Cardiac septum (tissue), 1 donor: ENCODE results near the gene NOB1. TPM values are rescaled to one million over a fixed set of nuclear protein-coding genes. Genes with fewer than 3 reads are reported as not detected.
"Not testable (repeated sequence)": the region's sequence is repeated elsewhere in the genome, so short reads cannot be mapped to it uniquely, and the experiment has no call there.

Experiments used
- DNase-seq: peaks from one replicate; pipeline ENCODE4 v3.0.0-alpha.2; 2020; ENCODE audit warnings: low spot score
- intact Hi-C: fragments of 100-400 bp; cut with DNase I; formaldehyde crosslinking; loops from one replicate; pipeline ENCODE4 v1.14.0; 2022
- total RNA-seq: library from RNA; stranded (reverse); fragmentation: NEBNext Ultra II Directional; extraction: Animal tissue kit (Norgen Biotek cat#: 25700); gene quantifications from one replicate; pipeline ENCODE4 v1.2.1, GENCODE V29; 2021
- donor health status: DM: no; HTN: no; CAD: no.

The NOB1 gene
- total RNA-seq, 1 donor from 2014 or later: 16.1 TPM

DNA sequence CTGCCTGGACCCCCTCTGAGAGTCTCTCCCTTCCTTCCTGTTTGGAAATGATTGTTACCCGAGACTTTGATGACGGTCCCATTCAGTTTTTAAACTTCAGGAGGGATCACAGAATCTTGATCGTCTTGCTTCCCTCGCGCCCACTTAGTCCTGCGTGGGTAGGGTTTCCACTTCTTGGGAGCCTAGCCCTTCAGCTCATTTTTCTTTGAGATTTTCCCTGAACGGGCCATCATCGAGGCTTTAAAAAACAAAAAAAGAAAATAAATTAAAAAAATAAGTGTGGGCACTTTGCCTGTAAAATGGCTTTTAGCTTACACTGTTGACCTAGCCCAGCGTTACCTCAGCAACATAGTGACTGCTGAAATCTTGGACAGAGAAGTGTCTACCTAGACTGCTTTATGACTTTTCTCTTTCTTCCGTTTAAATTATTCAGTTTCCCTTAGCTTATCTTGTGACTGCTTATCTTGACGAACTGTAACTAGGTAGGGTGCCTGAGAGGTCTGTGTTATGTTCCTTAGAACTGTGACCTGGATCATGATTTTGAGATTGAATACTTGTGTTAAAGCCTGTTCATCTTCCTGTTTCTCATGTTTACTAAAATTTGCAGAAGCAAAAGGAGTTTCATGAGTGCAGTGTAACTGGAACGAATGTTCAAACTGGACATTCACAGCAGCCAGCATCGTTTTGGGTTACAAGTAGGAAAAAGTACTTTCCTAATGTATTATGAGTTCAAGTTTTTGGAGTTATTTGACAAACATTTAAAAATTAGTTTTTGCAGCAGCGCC, 8.3 kb upstream of the NOB1 start:
- intact Hi-C loops: no loop called here
- no peak for DNase-seq

DNA sequence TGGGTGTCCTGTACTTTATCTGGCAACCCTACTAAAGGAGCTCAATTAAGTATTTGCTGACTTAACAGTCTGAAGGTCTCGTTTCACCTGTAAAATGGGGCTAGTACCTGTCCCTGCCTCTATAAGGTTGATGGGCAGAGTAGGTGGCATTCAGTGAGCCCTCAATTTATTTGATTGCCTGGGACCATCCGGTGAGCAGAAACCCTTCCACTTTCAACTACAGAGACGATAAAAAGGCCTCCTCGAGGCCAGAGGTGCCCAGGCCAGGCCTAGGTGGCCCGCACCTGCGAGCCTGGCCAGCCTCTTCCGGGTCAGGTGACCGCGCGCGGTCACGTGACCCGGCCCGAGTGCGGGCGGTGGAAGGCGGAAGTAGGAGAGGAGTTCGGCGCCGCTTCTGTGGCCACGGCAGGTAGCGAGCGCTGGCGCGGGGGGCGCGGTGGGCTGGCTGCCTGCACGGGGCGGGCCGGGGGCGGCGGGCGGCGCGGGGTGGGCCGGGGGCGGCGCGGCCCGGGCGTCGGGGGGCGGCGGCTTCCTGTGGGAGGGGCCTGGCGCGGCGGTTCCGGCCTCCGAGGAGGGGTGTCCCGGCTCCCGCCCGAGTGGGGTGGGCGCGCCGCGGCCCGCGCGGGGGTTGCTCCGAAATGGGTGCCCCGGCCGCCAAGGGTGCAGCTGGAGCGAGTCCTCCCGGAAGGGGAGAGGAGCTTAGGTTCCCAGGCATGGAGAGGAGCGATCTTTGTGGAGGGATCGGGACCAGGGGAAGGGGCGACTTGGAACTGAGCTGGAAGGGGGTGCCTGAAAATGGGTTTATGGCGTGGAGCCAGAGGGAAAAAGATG, 7.5 kb upstream of the NOB1 start, which contains the start of gene WWP2:
Gene WWP2 (plus strand): TSS at position 350 of the 831 bp plus-strand sequence. CDS start 24,679 bp downstream, outside the sequence.
- DNase-seq: peak; percentile 84
- intact Hi-C loops: no loop called here

DNA sequence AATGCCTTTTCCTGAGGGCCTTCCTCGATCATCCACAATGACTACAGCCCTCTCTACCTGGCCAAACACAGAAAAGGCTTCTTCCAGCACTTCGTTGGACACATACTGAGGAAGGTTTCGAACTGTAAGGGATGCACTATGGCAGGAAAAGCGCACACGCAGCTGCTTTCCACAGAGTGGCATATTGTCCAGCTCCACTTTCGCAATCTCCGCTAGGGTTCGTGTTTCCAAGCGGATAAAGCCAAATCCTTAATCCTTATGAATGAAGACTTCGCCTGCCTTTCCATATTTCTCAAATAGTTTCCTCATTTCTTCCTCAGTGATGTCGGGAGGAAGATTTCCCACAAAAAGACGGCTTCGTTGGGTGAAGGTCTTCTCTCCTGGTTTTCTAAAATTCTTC, 2.6 kb upstream of the NOB1 start:
- DNase-seq, intact Hi-C loops: not testable (repeated sequence)

DNA sequence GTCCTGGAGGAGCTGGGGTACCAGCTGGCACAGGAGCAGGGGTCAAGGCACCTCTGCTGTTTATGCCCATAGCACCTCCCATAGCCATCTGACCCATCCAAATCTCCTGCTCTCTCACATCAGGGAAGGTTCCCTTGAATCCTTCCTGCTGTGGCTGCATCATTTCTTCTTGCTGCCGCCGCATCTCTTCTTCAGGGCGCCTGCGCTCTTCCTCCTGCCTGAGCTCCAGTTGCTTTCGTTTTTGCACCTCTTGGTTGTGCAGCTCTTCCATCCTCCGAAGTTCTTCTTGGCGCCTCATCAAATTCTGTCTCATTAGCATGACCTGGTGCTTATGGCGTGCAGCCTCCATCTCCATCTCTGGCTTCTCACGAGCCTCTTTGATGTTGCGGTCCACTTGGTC, 2.0 kb upstream of the NOB1 start:
- intact Hi-C loops: no loop called here
- no peak for DNase-seq

DNA sequence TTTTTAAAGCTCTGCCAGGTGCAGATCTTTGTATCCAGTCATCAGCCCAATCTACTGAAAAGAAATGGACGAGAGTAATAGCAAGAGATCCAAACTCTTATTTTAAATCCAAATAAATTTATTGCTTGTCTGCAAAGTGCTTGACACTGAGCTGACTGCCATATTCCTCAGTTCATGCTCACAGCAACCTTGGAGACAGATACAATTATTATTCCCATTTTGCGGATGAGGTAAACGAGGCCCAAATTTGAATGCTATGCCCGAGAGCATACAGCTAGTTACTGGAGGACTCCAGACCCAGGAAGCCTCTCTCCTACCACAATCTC, 620 bp downstream of the NOB1 start:
- intact Hi-C loops: loop anchor here (2.0 kb wide), 2 partner anchors 45 to 357 kb away; no protein-coding TSS in a partner anchor
- no peak for DNase-seq

DNA sequence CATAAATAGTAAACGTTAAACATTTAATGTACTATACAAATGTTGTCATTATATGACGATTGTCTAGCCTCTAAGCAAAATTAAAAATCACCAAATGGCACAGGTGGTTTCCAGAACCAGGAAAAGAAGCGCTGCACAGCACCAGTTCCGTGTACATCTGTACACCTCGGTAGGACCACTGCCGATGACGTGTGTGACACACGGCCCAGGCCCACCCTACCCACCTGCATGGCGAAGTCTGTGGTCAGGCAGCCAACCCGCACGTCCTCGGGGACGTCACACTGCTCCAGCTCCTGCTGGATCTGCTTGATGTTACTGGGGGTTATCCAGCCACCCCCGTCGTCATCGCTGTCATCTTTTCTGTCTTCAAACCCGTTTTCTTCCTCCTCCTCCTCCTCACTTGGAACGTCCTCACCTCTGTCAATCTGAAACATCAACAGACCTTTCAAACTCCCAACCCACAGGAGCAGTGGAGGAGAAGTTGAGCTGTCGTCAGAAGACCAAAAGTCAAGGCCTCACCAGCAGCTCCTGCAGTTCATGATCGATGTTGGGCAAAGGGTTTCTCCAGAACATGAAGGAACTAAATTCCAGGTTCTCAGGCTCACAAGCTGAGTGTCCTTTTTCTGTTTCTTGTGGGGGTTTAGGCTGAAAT, 5.9 kb downstream of the NOB1 start:
- intact Hi-C loops: no loop called here
- no peak for DNase-seq

DNA sequence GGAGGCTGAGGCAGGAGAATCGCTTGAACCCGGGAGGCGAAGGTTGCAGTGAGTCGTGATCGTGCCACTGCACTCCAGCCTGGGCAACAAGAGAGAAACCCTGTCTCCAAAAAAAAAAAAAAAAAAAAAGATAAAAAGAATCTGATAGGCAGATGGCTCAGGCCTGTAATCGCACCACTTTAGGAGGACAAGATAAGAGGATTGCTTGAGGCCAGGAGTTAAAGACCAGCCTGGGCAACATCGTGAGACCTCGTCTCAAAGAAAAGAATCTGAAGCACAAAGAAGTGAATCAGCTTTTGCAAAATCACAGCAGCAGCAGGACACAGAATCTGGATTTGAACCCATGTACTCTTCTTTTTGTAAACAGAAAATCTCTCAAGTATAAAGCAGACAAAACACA, 7.6 kb downstream of the NOB1 start:
- DNase-seq: no peak
- intact Hi-C loops: no loop called here

DNA sequence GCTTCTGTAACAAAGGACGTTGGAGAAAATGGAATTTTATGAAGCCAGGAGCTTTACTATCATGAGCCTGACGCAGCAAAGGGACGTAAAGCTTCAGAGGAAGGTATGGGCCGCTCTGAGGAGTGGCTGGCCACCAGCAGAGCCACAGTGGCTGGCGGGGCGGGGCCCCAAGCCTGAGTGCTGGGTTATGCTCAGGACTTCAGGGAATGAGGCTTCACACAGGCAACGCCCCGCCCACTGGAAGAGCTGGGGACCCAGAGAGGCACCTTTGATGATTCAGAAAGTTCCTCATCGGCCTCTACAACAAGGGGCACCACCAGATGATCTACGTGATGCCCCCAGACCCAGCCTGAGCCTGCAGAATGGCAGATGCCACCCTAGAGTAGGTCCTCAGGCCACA, 8.8 kb downstream of the NOB1 start:
- intact Hi-C loops: no loop called here
- no peak for DNase-seq

DNA sequence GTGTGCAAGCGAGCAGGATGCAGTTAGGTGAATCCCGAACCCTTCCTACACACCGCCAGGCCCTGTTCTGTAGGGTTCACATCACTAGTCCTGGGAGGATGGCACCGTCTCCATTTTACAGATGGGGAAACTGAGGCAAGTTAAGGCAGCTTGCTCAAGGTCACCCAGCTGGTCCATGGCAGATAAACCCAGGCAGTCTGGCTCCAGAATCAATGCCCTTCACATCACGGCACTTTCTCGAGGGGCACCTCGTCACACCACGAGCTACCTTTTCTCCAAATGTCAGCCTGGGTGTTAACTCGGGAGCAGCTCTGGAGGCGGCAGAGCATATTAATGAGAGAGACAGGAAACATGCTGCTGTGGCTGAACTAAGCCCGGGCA, 9.5 kb downstream of the NOB1 start:
- intact Hi-C loops: no loop called here
- no peak for DNase-seq

DNA sequence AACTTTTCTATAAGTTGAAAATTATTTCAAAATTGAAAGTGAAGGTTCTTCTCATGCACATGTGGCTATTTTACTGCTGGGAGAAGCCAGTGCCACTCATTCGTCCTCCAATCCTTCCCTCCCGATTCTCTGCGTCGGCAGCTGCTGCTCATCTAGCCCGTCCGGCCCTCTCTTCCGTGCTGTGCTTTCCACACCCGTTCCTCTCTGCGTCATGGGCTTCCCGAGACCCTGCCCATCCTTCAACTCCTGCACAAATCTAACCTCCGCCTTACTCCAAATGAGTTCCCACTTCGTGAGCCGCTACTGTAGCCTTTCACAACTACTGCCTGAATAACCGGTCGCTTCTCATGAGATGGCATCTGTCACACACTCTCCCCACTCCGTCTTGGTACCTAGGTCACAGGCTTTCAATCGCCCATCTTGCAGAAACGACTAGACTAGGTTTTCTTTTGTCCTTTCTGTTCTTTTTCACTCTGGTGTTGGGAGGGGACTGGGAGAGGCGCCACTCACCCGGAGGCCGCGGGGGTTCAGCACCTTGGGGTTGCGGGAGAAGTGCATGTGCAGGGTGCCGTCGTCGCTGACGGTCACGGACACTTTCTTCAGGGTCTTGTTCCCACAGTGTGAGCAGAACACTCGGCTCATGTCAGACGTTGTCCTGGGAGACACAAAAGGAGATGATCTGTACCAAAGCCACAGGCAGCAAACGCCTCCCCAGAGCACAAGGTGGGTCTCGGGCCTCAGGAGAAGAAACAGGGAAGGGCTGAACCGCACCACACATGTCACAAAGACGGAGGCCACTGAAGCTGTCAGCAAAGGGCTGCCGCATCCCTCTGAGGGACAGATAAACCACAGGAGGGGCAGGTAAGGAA, 10.1 kb downstream of the NOB1 start:
- intact Hi-C loops: no loop called here
- no peak for DNase-seq

DNA sequence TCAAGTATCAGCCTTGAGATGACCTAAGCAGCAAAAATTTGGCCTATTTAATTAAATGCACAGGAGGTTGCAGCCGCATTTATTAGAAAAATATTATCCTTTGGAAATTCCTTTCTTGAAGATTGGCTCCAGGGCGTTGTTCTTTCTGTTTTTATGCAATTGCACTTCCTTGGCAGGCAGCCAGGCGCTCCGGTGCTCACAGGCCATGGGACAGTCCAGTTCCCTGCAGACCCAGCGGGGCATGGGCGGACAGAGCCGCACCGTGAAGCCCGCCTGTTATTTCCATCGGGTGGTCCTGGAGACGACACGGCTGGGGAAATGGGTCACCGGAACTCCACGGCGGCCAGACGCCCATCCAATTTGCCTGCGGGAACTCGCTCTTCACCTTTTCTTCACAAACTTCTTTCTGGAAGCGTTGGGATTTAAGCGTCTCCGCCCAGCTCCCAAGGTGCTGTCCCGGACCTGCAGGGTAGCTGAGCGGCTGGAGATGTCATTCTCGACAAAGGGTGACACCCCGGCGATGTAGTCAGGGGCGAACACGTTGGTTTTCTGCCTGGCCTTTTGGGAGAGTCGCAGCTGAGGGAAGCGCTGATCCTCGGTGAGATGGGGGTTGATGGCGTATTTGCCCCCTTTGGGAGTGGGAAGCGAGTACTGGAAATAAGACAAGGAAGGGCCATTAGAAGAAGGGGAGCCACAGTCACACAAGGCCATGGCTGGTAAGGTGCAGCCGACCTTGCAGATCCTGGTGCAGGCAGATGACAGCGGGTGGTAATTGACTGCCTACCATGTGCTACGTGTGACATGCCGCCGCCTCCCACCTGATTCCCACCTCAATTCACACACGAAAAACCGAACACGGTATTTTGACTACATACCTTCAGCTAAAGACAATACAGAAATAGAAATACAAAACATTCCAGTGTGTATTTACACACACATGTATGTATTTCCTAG, 12.5 kb downstream of the NOB1 start:
- intact Hi-C loops: no loop called here
- DNase-seq: peak; percentile 87

DNA sequence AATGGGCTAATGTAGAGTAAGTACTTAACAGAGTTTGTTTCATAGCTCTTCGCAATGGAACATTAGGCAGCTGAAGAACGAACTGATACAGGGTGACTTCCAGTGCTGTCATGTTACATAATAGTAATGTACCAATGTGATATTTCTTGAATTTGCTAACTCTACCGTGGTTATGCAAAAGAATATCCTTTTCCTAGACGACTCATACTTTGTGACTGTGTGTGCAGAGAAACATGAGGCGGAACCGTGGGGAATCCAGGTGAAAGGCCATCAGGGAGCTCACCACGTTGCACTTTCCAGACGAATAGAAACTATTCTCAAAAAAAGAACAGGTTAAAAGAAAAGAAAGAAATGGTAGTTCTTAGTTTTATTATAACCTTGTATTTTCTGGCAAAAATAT, 13.2 kb downstream of the NOB1 start:
- intact Hi-C loops: no loop called here
- DNase-seq: no peak

DNA sequence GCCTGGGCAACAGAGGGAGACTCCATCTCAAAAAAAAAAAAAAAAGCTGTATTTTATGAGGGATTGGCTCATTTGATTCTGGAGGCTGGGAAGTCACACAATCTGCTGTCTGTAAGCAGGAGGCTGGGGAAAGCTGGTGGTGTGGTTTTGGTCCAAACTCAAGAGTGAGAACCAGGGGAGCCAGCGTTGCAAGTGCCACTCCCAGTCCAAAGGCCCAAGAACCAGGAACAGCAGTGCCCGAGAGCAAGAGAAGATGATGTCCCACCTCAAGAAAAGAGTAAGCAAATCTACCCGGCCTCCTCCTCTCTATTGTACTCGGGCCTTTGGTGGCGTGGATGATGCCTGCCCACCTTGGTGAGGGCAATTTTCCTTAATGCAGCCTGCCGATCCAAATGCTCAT, 22.6 kb downstream of the NOB1 start:
- intact Hi-C loops: no loop called here
- no peak for DNase-seq

DNA sequence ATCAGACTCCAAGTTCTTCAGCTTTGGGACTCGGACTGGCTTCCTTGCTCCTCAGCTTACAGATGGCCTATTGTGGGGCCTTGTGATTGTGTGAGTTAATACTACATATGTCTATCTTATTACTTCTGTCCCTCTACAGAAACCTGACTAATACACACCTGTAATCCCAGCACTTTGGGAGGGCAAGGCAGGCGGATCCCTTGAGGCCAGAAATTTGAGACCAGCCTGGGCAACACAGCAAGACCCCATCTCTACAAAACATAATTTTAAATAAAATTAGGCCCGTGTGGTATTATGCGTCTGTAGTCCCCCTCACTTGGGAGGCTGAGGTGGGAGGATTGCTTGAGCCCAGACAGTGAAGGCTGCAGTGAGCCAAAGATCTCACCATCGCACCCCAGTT, 23.4 kb downstream of the NOB1 start:
- intact Hi-C loops, DNase-seq: not testable (repeated sequence)

DNA sequence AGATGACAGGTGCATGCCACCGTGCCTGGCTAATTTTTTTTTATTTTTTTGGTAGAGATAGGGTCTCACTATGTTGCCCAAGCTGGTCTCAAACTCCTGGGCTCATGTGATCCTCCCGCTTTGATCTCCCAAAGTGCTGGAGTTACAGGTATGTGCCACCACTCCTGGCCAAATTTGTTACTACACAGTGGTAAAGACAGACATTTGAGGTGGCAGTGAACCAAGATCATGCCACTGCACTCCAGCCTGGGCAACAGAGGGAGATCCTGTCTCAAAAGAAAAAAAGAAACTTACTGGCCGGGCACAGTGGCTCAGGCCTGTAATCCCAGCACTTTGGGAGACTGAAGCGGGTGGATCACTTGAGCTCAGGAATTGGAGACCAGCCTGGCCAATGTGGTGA, 25.7 kb downstream of the NOB1 start:
- intact Hi-C loops, DNase-seq: not testable (repeated sequence)

DNA sequence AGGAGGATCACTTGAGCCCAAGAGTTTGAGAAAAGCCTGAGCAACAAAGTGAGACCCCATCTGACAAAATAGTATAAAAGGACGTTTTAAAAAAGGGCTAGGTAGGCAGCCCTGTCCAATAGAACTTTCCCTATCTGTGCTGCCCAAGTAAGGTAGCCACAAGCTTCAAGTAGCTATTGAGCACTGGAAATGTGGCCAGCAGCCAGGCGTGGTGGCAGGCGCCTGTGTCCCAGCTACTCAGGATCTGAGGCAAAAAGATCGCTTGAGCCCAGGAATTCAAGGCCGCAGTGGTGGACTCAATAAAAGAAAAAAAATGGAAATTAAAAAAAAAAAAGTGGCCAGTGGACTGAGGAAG, 26.8 kb downstream of the NOB1 start:
- DNase-seq: no peak

DNA sequence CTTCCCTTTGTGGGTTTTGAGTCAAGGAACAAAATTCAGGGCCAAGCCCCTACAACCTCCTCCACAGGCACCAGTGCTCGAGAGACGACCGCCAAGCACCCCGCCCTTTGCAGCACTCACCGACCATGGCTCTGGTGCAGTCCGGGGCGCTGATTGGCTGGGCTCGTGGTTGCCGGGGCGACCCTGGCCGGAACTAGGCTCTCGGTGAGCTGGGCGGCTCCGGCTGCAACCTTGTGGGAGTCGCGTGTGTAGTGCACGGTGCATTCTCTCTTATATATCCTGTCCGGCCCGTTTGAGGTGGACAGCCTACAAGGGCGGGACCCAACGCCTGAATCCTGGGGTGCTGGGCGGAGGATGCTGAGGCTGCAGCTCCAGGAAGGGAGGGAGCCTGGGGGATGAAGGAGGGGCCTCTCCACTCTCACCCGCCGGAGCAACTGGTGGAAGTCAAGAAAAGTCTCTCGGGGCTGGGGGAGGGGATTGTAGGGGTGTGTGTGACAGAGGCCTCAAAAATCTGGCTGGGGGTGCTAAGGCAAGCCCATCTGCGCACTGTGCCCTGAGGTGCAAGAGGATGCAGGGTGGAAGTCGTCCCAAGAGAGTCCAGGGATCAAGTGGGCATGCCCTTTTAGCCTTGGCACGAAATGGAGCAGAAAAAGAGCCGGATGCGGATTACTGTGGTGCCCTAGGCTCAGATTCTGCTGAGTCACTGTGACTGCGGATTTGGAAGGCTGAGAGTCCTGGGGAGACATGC, 28.2 kb downstream of the NOB1 start, which contains the start of gene NQO1:
Gene NQO1 (minus strand): TSS at position 248 of the 748 bp plus-strand sequence. CDS start 121 bp downstream, at position 127.
- DNase-seq: peak; percentile 96
- intact Hi-C loops: no loop called here

More for the DNA sequence above, 26.8 kb downstream of the NOB1 start:
- intact Hi-C loops: no loop called here
